ENCODE data around the gene GDPD4. TPM values are rescaled to one million over a fixed set of nuclear protein-coding genes. Genes with fewer than 3 reads are reported as not detected.

GDPD4 gene
- total and polyA plus RNA-seq, 2 of the 4 experiments (the other 2 are of a cell fraction): not detected

DNA sequence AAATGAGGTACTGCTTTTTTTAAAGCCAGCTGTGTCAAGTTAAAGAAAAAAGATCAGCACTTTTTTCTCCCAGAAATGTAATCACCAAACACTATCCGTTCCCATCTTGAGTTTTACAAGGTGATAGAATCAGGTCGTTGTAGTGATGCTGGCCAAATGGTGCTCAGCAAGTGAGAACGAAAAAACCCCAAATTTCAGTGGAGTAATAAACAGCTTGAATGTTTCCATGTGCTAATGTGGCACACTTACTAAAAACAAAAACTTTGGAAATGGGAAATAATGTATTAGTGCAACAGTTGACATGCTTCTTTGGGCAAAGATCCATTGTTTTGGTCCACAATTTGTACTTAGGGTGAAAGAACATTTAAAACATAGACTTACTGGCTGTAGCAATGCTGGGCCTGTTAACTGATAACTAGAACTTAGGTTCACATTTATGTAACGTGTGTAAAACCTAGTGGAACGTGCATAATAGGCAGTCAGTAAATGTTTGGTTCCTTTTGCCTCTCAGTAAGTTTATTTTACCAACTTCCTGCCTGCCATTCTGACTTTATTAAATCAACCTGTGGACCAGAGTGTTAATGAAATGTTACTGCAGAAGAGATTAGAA is 15.4 kb upstream of the GDPD4 start:
- Histone ChIP-seq H2BK120ac (ENCODE audit: low read depth, low read length) (no peak overlapping the region), H2AK9ac (replicated peaks; ENCODE audit: low read depth, low read length, poor library complexity) (no peak overlapping the region), H4K91ac (ENCODE audit: insufficient read depth, low read depth, low read length) (no peak overlapping the region), H2AK5ac (ENCODE audit: low read depth, low read length) (no peak overlapping the region), H4K20me1 (ENCODE audit: insufficient read depth, low read length) (no peaks in the 10 kb centered on the region), H3K27me3 (ENCODE audit: control insufficient read depth, insufficient read depth, low read length) (no peaks in the 10 kb centered on the region), H2BK5ac (ENCODE audit: low read depth, low read length, poor library complexity, severe bottlenecking) (no peak overlapping the region), H3K56ac (ENCODE audit: extremely low read depth, insufficient read depth, low read length) (no peak overlapping the region), H3K4me1 (ENCODE audit: control insufficient read depth, insufficient read depth, low read length) (peaks cover 3% of the 10 kb centered on the region; the same call in 1 of the 2 replicates), H3K4me3 (ENCODE audit: insufficient read depth, low read depth, low read length) (no peak overlapping the region), H3K79me1 (ENCODE audit: low read depth in 1 of 2, low read length in 2 of 2) (no peaks in the 10 kb centered on the region), H3K23ac (ENCODE audit: low read depth, low read length) (no peak overlapping the region), H3K9me3 (ENCODE audit: control insufficient read depth, insufficient read depth, low read length) (no peaks in the 10 kb centered on the region), H3K18ac (ENCODE audit: low read depth, low read length) (no peak overlapping the region), H2BK15ac (ENCODE audit: low read depth, low read length) (no peak overlapping the region), H3K14ac (replicated peaks; ENCODE audit: low read depth, low read length) (no peak overlapping the region), H2AFZ (replicated peaks; ENCODE audit: low read length, poor library complexity) (no peak overlapping the region), H4K5ac (ENCODE audit: low read depth, low read length) (no peak overlapping the region), H3K4me2 (ENCODE audit: low read depth, low read length) (no peak overlapping the region), H3K27ac (ENCODE audit: insufficient read depth, low read length) (no peak overlapping the region), H2BK20ac (ENCODE audit: low read depth, low read length) (no peak overlapping the region), H3K4ac (ENCODE audit: low read depth, low read length) (no peak overlapping the region), H3K9me1 (ENCODE audit: insufficient read depth, low read length) (no peaks in the 10 kb centered on the region), H3K36me3 (ENCODE audit: control insufficient read depth, insufficient read depth, low read length) (no peaks in the 10 kb centered on the region), H4K8ac (ENCODE audit: low read depth in 2 of 2, low read length in 2 of 2) (peak overlapping the region in 1 of 2 experiments; percentile 27; a peak in 1 of 4 replicates), H3K9ac (ENCODE audit: low read depth, low read length) (no peak overlapping the region)
- no TSS peak for BruUV-seq (replicated peaks)
- CTCF ChIA-PET: no interaction called here
- dilution Hi-C loops (cut with HindIII; ENCODE audit: low sequenced_read_pairs, unreplicated experiment) (no loop called here), in situ Hi-C loops (cut with MboI; ENCODE audit: low sequenced_read_pairs) (no loop called here), intact Hi-C loops (cut with micrococcal nuclease) (no loop called here)
- WGBS, 2 experiments (ENCODE audit: extremely low coverage in 2 of 2, insufficient read length in 1 of 2): no CpG with 5 or more reads among the region's 5 CpGs
- POLR2A ChIA-PET (ENCODE audit: unreplicated experiment): no interaction called here
- ATAC-seq (ENCODE audit: low read depth) (no peak), DNase-seq (no peak)
- TF ChIP-seq MXI1 (IDR thresholded peaks at IDR 0.05; ENCODE audit: borderline replicate concordance, low read depth, low read length): no peak
- TF ChIP-seq, protein P1, sequence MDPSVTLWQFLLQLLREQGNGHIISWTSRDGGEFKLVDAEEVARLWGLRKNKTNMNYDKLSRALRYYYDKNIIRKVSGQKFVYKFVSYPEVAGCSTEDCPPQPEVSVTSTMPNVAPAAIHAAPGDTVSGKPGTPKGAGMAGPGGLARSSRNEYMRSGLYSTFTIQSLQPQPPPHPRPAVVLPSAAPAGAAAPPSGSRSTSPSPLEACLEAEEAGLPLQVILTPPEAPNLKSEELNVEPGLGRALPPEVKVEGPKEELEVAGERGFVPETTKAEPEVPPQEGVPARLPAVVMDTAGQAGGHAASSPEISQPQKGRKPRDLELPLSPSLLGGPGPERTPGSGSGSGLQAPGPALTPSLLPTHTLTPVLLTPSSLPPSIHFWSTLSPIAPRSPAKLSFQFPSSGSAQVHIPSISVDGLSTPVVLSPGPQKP (IDR thresholded peaks at IDR 0.05; ENCODE audit: borderline replicate concordance, low read depth, low read length): no peak
- TF ChIP-seq SMC3 (IDR thresholded peaks at IDR 0.05; ENCODE audit: low read depth, low read length): no peak
- no peak for TF ChIP-seq FOS (IDR thresholded peaks at IDR 0.05; ENCODE audit: low read depth, low read length)
- TF ChIP-seq RAD21 (IDR thresholded peaks at IDR 0.05; ENCODE audit: low read length): no peak
- TF ChIP-seq, protein P2, sequence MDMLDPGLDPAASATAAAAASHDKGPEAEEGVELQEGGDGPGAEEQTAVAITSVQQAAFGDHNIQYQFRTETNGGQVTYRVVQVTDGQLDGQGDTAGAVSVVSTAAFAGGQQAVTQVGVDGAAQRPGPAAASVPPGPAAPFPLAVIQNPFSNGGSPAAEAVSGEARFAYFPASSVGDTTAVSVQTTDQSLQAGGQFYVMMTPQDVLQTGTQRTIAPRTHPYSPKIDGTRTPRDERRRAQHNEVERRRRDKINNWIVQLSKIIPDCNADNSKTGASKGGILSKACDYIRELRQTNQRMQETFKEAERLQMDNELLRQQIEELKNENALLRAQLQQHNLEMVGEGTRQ (IDR thresholded peaks at IDR 0.05; ENCODE audit: low read depth, low read length): no peak
- no peak for TF ChIP-seq CHD1 (IDR thresholded peaks at IDR 0.05; ENCODE audit: low read depth, low read length)
- no peak for TF ChIP-seq BHLHE40 (IDR thresholded peaks at IDR 0.05; ENCODE audit: low read depth, low read length)
- TF ChIP-seq NFE2L2 (IDR thresholded peaks at IDR 0.05; ENCODE audit: low read depth, low read length): no peak
- TF ChIP-seq MAFK (IDR thresholded peaks at IDR 0.05; ENCODE audit: low read depth, low read length): no peak
- no peak for TF ChIP-seq POLR2A (IDR thresholded peaks at IDR 0.05; ENCODE audit: low read depth, low read length)
- no peak for TF ChIP-seq RCOR1 (IDR thresholded peaks at IDR 0.05; ENCODE audit: insufficient replicate concordance, low read length)
- TF ChIP-seq, protein P3, sequence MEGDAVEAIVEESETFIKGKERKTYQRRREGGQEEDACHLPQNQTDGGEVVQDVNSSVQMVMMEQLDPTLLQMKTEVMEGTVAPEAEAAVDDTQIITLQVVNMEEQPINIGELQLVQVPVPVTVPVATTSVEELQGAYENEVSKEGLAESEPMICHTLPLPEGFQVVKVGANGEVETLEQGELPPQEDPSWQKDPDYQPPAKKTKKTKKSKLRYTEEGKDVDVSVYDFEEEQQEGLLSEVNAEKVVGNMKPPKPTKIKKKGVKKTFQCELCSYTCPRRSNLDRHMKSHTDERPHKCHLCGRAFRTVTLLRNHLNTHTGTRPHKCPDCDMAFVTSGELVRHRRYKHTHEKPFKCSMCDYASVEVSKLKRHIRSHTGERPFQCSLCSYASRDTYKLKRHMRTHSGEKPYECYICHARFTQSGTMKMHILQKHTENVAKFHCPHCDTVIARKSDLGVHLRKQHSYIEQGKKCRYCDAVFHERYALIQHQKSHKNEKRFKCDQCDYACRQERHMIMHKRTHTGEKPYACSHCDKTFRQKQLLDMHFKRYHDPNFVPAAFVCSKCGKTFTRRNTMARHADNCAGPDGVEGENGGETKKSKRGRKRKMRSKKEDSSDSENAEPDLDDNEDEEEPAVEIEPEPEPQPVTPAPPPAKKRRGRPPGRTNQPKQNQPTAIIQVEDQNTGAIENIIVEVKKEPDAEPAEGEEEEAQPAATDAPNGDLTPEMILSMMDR (conservative IDR thresholded peaks at IDR 0.05; ENCODE audit: low read depth, low read length): no peak
- TF ChIP-seq CEBPB (IDR thresholded peaks at IDR 0.05; ENCODE audit: low read depth, low read length): no peak
- no peak for TF ChIP-seq RFX5 (IDR thresholded peaks at IDR 0.05; ENCODE audit: low read depth, low read length)
- TF ChIP-seq MAZ (IDR thresholded peaks at IDR 0.05; ENCODE audit: borderline replicate concordance, low read depth, low read length): no peak
